NB4 (cell line): ENCODE results near the gene AURKA.
A peak's percentile ranks its signal among the peaks of the same experiment; 100 is the strongest.

Experiments used
- DNase-seq: peaks from one replicate; pipeline ENCODE4 v3.0.0; 2010; ENCODE audit warnings: low read depth
- H3K4me3 ChIP-seq: one replicate; pipeline ENCODE4 v1.5.1; 2011; ENCODE audit warnings: mild to moderate bottlenecking, low read depth, low read length, moderate library complexity
- CTCF ChIP-seq: IDR thresholded peaks from one replicate; pipeline ENCODE4 v1.5.1; 2012; ENCODE audit warnings: low read depth, low read length
- MYC ChIP-seq: IDR thresholded peaks from 2 replicates; pipeline ENCODE4 v1.6.1; 2011; ENCODE audit warnings: low read depth, low read length
- POLR2A ChIP-seq: IDR thresholded peaks from 2 replicates; pipeline ENCODE4 v1.6.1; 2011; ENCODE audit warnings: mild to moderate bottlenecking; ENCODE audit not compliant: insufficient read length; ENCODE audit errors: extremely low read depth
- TF ChIP-seq, protein P1 (sequence below): IDR thresholded peaks from 2 replicates; pipeline ENCODE4 v1.6.1; 2011; ENCODE audit warnings: low read depth, low read length

The AURKA gene

GRCh38 chr20:56433880-56434255 is 41.9 kb upstream of the AURKA start:
- DNase-seq = no peak
- TF ChIP-seq POLR2A (no peak), MYC (no peak), CTCF (no peak)
- TF ChIP-seq, protein P1, sequence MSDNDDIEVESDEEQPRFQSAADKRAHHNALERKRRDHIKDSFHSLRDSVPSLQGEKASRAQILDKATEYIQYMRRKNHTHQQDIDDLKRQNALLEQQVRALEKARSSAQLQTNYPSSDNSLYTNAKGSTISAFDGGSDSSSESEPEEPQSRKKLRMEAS = no peak
- H3K4me3 ChIP-seq = no peak overlapping the region

GRCh38 chr20:56433221-56433879 is 41.3 kb upstream of the AURKA start:
- TF ChIP-seq, protein P1 = no peak
- TF ChIP-seq MYC = no peak
- TF ChIP-seq POLR2A = no peak
- no peak for TF ChIP-seq CTCF
- no peak overlapping the region for H3K4me3 ChIP-seq
- no peak for DNase-seq

DNA sequence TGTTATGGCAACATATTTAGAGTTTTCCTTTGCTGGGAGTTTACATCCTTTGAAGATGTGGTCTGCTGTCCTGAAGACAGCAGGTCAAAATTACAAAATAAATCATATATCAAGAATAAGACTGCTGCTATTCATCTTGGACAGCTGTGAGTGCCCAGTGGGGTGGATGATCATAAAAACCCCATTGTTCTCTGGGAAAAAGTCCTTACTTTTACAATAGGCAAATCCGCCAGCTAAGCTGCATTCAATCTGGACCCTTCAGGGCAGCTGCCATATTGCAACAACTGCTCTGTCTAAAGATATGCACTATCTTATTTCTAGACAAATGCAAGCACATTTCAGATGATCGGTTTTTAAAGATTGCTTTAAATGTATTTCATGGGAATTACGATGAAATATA is 39.5 kb upstream of the AURKA start:
- TF ChIP-seq MYC (no peak), POLR2A (no peak), CTCF (no peak)
- TF ChIP-seq, protein P1 = no peak

GRCh38 chr20:56430957-56431356 is 38.9 kb upstream of the AURKA start:
- H3K4me3 ChIP-seq = no peak overlapping the region
- no peak for TF ChIP-seq POLR2A
- DNase-seq = no peak

More for the DNA sequence above, 39.5 kb upstream of the AURKA start:
- no peak overlapping the region for H3K4me3 ChIP-seq
- DNase-seq = no peak

- DNase-seq = no peak
- H3K4me3 ChIP-seq = no peak overlapping the region
- TF ChIP-seq, protein P1 = no peak
- TF ChIP-seq POLR2A = no peak
- TF ChIP-seq CTCF = no peak
- no peak for TF ChIP-seq MYC
These were observed 38.4 kb upstream of the AURKA start for GRCh38 chr20:56430461-56430860.

- H3K4me3 ChIP-seq = no peak overlapping the region
- peak; percentile 21 for DNase-seq
- no peak for TF ChIP-seq CTCF
- TF ChIP-seq, protein P1 = no peak
These were observed 37.9 kb upstream of the AURKA start for GRCh38 chr20:56429941-56430340.
